ENCODE measurements around the gene LRRFIP2. TPM values are rescaled to one million over a fixed set of nuclear protein-coding genes. Genes with fewer than 3 reads are reported as not detected.

LRRFIP2 gene
- total RNA-seq, 6 donors from 2014 or later, result 45.9 to 106 (median 78.8) TPM

- no peak for ATAC-seq (ENCODE audit: low FRiP score in 2 of 2)
- TF ChIP-seq POLR2A (IDR thresholded peaks at IDR 0.05) (no peak), POLR2AphosphoS5 (IDR thresholded peaks at IDR 0.05) (no peak), EP300 (IDR thresholded peaks at IDR 0.05) (no peak), CTCF (IDR thresholded peaks at IDR 0.05) (no peak)
- Histone ChIP-seq H3K27ac (no peak overlapping the region), H3K9me3 (no peaks in the 10 kb centered on the region), H3K4me3 (no peak overlapping the region), H3K4me1 (no peaks in the 10 kb centered on the region), H3K36me3 (peaks cover 0 to under 1% (median 0%) of the 10 kb centered on the region in 4 donors), H3K27me3 (no peaks in the 10 kb centered on the region)
- WGBS, 2 donors, result 95 to 96% methylated on average over 1 of the region's 1 CpG
- no peak for DNase-seq
These were observed 57.4 kb downstream of the LRRFIP2 start for GRCh38 chr3:37116998-37117397.

- ATAC-seq (ENCODE audit: low FRiP score in 2 of 2) (no peak), DNase-seq (no peak)
- 68 to 84% methylated on average over 2 of the region's 2 CpGs for WGBS, 2 donors
- Histone ChIP-seq H3K27me3 (no peaks in the 10 kb centered on the region), H3K27ac (no peak overlapping the region), H3K4me1 (peaks cover 0 to 5% (median 0%) of the 10 kb centered on the region in 4 donors), H3K4me3 (no peak overlapping the region), H3K36me3 (no peaks in the 10 kb centered on the region), H3K9me3 (no peaks in the 10 kb centered on the region)
- TF ChIP-seq CTCF (IDR thresholded peaks at IDR 0.05) (no peak), POLR2A (IDR thresholded peaks at IDR 0.05) (no peak), POLR2AphosphoS5 (IDR thresholded peaks at IDR 0.05) (no peak), EP300 (IDR thresholded peaks at IDR 0.05) (no peak)
These were observed 58.9 kb downstream of the LRRFIP2 start for GRCh38 chr3:37115446-37115845.

- no peak for TF ChIP-seq CTCF (IDR thresholded peaks at IDR 0.05)
- no peak for TF ChIP-seq POLR2AphosphoS5 (IDR thresholded peaks at IDR 0.05)
- no peak for TF ChIP-seq EP300 (IDR thresholded peaks at IDR 0.05)
- TF ChIP-seq POLR2A (IDR thresholded peaks at IDR 0.05), result no peak
- peaks cover 0 to 5% (median 0%) of the 10 kb centered on the region in 4 donors for H3K4me1 ChIP-seq
- H3K9me3 ChIP-seq, result no peaks in the 10 kb centered on the region
- peak in 1 of 2 donors; percentile 42 for ATAC-seq (ENCODE audit: low FRiP score in 2 of 2)
- H3K27ac ChIP-seq, result peak overlapping the region in 1 of 4 donors; percentile 44
- H3K27me3 ChIP-seq, result no peaks in the 10 kb centered on the region
- H3K4me3 ChIP-seq, result no peak overlapping the region
- H3K36me3 ChIP-seq, result no peaks in the 10 kb centered on the region
- 100% methylated on average over 2 of the region's 2 CpGs for WGBS, 2 donors
- DNase-seq, result no peak
These were observed 59.9 kb downstream of the LRRFIP2 start for GRCh38 chr3:37114251-37115145.

- DNase-seq (no peak), ATAC-seq (ENCODE audit: low FRiP score in 2 of 2) (no peak)
- WGBS, 2 donors, result 95 to 100% methylated on average over 1 of the region's 1 CpG
- H3K27me3 ChIP-seq, result no peaks in the 10 kb centered on the region
- peaks cover 0 to 13% (median 0%) of the 10 kb centered on the region in 4 donors for H3K4me1 ChIP-seq
- no peak overlapping the region for H3K4me3 ChIP-seq
- TF ChIP-seq CTCF (IDR thresholded peaks at IDR 0.05) (no peak), POLR2A (IDR thresholded peaks at IDR 0.05) (no peak)
- no peaks in the 10 kb centered on the region for H3K36me3 ChIP-seq
- no peak overlapping the region for H3K27ac ChIP-seq
- no peaks in the 10 kb centered on the region for H3K9me3 ChIP-seq
These were observed 61.4 kb downstream of the LRRFIP2 start for GRCh38 chr3:37112987-37113386.

All from upper lobe of left lung (tissue), 6 donors.